ENCODE measurements around the gene POLR2E. TPM values are rescaled to one million over a fixed set of nuclear protein-coding genes. Genes with fewer than 3 reads are reported as not detected.

POLR2E gene
- total RNA-seq, 2 experiments from 2014 or later, result 45.8 to 49.0 TPM

- Histone ChIP-seq H3K27ac (ENCODE audit: low read depth in 1 of 2, low read length in 2 of 2) (peak overlapping the region in 1 of 2 donors; percentile 10), H3K4me1 (ENCODE audit: insufficient read depth, low read length) (peaks cover 34% of the 10 kb centered on the region), H3K27me3 (ENCODE audit: control insufficient read depth in 1 of 2, insufficient read depth in 2 of 2, low read length in 2 of 2) (no peaks in the 10 kb centered on the region), H3K36me3 (ENCODE audit: insufficient read depth, low read length) (peaks cover 47% of the 10 kb centered on the region), H3K9me3 (ENCODE audit: control insufficient read depth in 1 of 2, insufficient read depth in 1 of 2, low read length in 2 of 2) (peaks cover 0 to 4% of the 10 kb centered on the region in 2 experiments), H3K4me3 (ENCODE audit: low read length) (no peak overlapping the region)
- Mint-ChIP-seq H3K27me3 (no peaks in the 10 kb centered on the region), H3K36me3 (ENCODE audit: low read depth) (peaks cover 21% of the 10 kb centered on the region), H3K9me3 (no peaks in the 10 kb centered on the region), H3K4me1 (ENCODE audit: low read depth) (peaks cover 14% of the 10 kb centered on the region), H3K4me3 (peak overlapping the region; percentile 83), H3K27ac (peak overlapping the region; percentile 69)
- ATAC-seq (ENCODE audit: poor library complexity) (no peak), DNase-seq (peak in 2 of 14 experiments; percentile 20 to 54)
- no peak for TF ChIP-seq CTCF (IDR thresholded peaks at IDR 0.05)
- intact Hi-C loops (cut with DNase I, micrococcal nuclease), result loop anchor here in 1 of 2 experiments (10.0 kb wide), 1 partner anchor 312 kb away; the partner anchor contains the start of gene PTBP1
- ChIA-PET CTCF (no interaction called here), POLR2A (interaction anchor here (1.1 to 7.4 kb wide), 2 partner anchors 20 to 40 kb away, joined by 4 to 74 read pairs; partner anchors contain the start of gene ARHGAP45)
These were observed 11.9 kb upstream of the POLR2E start for GRCh38 chr19:1106841-1107660.

GRCh38 chr19:1105873-1106840, 11.0 kb upstream of the POLR2E start:
- POLR2A ChIA-PET, result interaction anchor here (4.3 to 7.4 kb wide), 2 partner anchors 20 to 39 kb away, joined by 37 to 74 read pairs; partner anchors contain the start of gene ARHGAP45
- Histone ChIP-seq H3K9me3 (ENCODE audit: control insufficient read depth in 1 of 2, insufficient read depth in 1 of 2, low read length in 2 of 2) (peaks cover 0 to 4% of the 10 kb centered on the region in 2 experiments), H3K36me3 (ENCODE audit: insufficient read depth, low read length) (peaks cover 44% of the 10 kb centered on the region), H3K27ac (ENCODE audit: low read depth in 1 of 2, low read length in 2 of 2) (peak overlapping the region in 1 of 2 donors; percentile 21), H3K27me3 (ENCODE audit: control insufficient read depth in 1 of 2, insufficient read depth in 2 of 2, low read length in 2 of 2) (no peaks in the 10 kb centered on the region), H3K4me1 (ENCODE audit: insufficient read depth, low read length) (peaks cover 43% of the 10 kb centered on the region), H3K4me3 (ENCODE audit: low read length) (no peak overlapping the region)
- Mint-ChIP-seq H3K9me3 (no peaks in the 10 kb centered on the region), H3K27me3 (no peaks in the 10 kb centered on the region), H3K27ac (peak overlapping the region; percentile 69), H3K4me3 (peak overlapping the region; percentile 83), H3K36me3 (ENCODE audit: low read depth) (peaks cover 21% of the 10 kb centered on the region), H3K4me1 (ENCODE audit: low read depth) (peaks cover 23% of the 10 kb centered on the region)
- DNase-seq, result peak in 1 of 14 experiments; percentile 22
- TF ChIP-seq CTCF (IDR thresholded peaks at IDR 0.05), result no peak
- intact Hi-C loops (cut with DNase I, micrococcal nuclease), result loop anchor here in 1 of 2 experiments (10.0 kb wide), 1 partner anchor 311 kb away; the partner anchor contains the start of gene PTBP1
- ATAC-seq (ENCODE audit: poor library complexity), result no peak
- CTCF ChIA-PET, result no interaction called here

Data from CD4-positive, alpha-beta T cell (primary cell).